HUES48 (cell line): ENCODE results near the gene CLCA1.

Experiments used
- H3K27ac ChIP-seq: one replicate; pipeline ENCODE4 v1.7.0; 2013; ENCODE audit warnings: low read depth, low read length, inconsistent platforms
- H3K27me3 ChIP-seq: 2 replicates; pipeline ENCODE4 v1.6.1; 2013; ENCODE audit warnings: mild to moderate bottlenecking, low read length; ENCODE audit not compliant: control insufficient read depth, insufficient read depth
- H3K36me3 ChIP-seq: 2 replicates; pipeline ENCODE4 v1.6.1; 2013; ENCODE audit warnings: low read length; ENCODE audit not compliant: control insufficient read depth, insufficient read depth
- H3K4me1 ChIP-seq: 2 replicates; pipeline ENCODE4 v1.6.1; 2013; ENCODE audit warnings: mild to moderate bottlenecking, low read length; ENCODE audit not compliant: control insufficient read depth, insufficient read depth
- H3K4me3 ChIP-seq: 2 replicates; pipeline ENCODE4 v1.5.1; 2013; ENCODE audit warnings: mild to moderate bottlenecking, low read depth, low read length
- H3K9ac ChIP-seq: 2 replicates; pipeline ENCODE4 v1.6.1; 2013; ENCODE audit warnings: mild to moderate bottlenecking, low read depth, low read length, moderate library complexity
- H3K9me3 ChIP-seq: 2 replicates; pipeline ENCODE4 v1.6.1; 2013; ENCODE audit warnings: low read length; ENCODE audit not compliant: control insufficient read depth, insufficient read depth

The CLCA1 gene, protein sequence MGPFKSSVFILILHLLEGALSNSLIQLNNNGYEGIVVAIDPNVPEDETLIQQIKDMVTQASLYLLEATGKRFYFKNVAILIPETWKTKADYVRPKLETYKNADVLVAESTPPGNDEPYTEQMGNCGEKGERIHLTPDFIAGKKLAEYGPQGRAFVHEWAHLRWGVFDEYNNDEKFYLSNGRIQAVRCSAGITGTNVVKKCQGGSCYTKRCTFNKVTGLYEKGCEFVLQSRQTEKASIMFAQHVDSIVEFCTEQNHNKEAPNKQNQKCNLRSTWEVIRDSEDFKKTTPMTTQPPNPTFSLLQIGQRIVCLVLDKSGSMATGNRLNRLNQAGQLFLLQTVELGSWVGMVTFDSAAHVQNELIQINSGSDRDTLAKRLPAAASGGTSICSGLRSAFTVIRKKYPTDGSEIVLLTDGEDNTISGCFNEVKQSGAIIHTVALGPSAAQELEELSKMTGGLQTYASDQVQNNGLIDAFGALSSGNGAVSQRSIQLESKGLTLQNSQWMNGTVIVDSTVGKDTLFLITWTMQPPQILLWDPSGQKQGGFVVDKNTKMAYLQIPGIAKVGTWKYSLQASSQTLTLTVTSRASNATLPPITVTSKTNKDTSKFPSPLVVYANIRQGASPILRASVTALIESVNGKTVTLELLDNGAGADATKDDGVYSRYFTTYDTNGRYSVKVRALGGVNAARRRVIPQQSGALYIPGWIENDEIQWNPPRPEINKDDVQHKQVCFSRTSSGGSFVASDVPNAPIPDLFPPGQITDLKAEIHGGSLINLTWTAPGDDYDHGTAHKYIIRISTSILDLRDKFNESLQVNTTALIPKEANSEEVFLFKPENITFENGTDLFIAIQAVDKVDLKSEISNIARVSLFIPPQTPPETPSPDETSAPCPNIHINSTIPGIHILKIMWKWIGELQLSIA

DNA sequence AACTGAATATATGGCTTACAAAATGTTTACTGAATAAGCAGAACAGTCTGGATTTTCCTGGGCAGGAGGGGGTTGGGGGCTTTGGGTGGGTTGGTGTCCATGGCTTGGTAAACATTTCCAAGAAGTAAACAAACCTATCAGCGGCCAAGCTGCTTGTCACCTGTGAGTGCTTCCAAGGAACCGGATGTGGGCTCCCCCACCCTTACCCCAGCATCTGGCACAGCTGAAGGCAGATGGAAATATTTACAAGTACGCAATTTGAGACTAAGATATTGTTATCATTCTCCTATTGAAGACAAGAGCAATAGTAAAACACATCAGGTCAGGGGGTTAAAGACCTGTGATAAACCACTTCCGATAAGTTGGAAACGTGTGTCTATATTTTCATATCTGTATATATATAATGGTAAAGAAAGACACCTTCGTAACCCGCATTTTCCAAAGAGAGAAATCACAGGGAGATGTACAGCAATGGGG is at the start of gene CLCA1:
Gene CLCA1 (plus strand): TSS at position 427 of the 477 bp plus-strand sequence. CDS start 45 bp downstream, at position 472.
- no peaks in the 10 kb centered on the region for H3K27me3 ChIP-seq
- no peak within 1 kb of the TSS for H3K27ac ChIP-seq
- no peaks in the 10 kb centered on the region; the same call in 1 of the 2 replicates for H3K4me1 ChIP-seq
- H3K9ac ChIP-seq = no peak within 1 kb of the TSS
- no peaks in the 10 kb centered on the region for H3K36me3 ChIP-seq
- no peak within 1 kb of the TSS for H3K4me3 ChIP-seq
- H3K9me3 ChIP-seq = no peaks in the 10 kb centered on the region

- no peak overlapping the region for H3K27ac ChIP-seq
- H3K9me3 ChIP-seq = no peaks in the 10 kb centered on the region
- no peak overlapping the region for H3K9ac ChIP-seq
- H3K4me3 ChIP-seq = no peak overlapping the region
- no peaks in the 10 kb centered on the region for H3K4me1 ChIP-seq
- H3K36me3 ChIP-seq = no peaks in the 10 kb centered on the region
- no peaks in the 10 kb centered on the region for H3K27me3 ChIP-seq
Measured at GRCh38 chr1:86419277-86419903, 49.3 kb upstream of the CLCA1 start.

- H3K4me3 ChIP-seq = no peak overlapping the region
- no peak overlapping the region for H3K9ac ChIP-seq
- no peaks in the 10 kb centered on the region for H3K36me3 ChIP-seq
- no peak overlapping the region for H3K27ac ChIP-seq
- no peaks in the 10 kb centered on the region for H3K4me1 ChIP-seq
- no peaks in the 10 kb centered on the region for H3K9me3 ChIP-seq
- H3K27me3 ChIP-seq = no peaks in the 10 kb centered on the region
Measured at GRCh38 chr1:86421601-86422280, 47.0 kb upstream of the CLCA1 start.

GRCh38 chr1:86423473-86423872 is 45.3 kb upstream of the CLCA1 start:
- no peak overlapping the region for H3K27ac ChIP-seq
- H3K27me3 ChIP-seq = no peaks in the 10 kb centered on the region
- H3K4me3 ChIP-seq = no peak overlapping the region

GRCh38 chr1:86423873-86424272 is 44.9 kb upstream of the CLCA1 start, which contains the start of gene CLCA2:
Gene CLCA2, plus strand, starts transcription at chr1:86424171. Its CDS starts 77 bp downstream, at chr1:86424248.
- Histone ChIP-seq H3K4me1 (no peaks in the 10 kb centered on the region), H3K9me3 (no peaks in the 10 kb centered on the region), H3K27me3 (no peaks in the 10 kb centered on the region), H3K9ac (no peak within 1 kb of the TSS), H3K27ac (no peak within 1 kb of the TSS), H3K4me3 (no peak within 1 kb of the TSS), H3K36me3 (no peaks in the 10 kb centered on the region)

More at GRCh38 chr1:86423473-86423872, 45.3 kb upstream of the CLCA1 start:
- H3K36me3 ChIP-seq = no peaks in the 10 kb centered on the region
- H3K4me1 ChIP-seq = no peaks in the 10 kb centered on the region
- H3K9ac ChIP-seq = no peak overlapping the region
- no peaks in the 10 kb centered on the region for H3K9me3 ChIP-seq

DNA sequence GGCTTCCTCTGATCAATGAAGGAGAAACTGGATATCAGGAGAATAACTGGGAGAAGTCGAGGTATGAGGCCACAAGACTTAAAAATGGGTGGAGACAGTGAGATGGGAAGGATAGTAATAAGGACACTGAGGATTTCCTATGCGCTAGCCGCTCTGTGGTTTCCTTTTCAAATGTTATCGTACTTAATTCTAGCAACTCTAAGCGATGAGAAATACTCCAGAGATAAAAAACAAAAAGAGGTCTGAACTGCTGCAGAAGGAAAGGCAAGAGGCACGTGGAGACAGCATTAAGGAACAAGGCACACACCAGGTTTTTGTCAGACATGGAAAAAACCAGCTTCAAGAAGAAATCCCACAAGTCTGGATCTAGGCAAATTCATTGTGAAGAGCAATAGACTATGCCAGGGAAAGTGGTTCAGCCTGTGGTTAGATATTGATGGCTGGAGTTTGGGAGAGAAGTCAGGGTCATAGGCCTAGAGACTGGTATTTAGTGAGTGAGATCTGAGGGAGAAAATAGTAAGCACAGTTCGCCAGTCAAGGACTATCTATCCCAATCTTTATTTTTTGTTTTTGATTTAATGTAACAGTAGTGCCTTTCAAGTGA is 39.5 kb upstream of the CLCA1 start:
- no peak overlapping the region for H3K4me3 ChIP-seq
- no peaks in the 10 kb centered on the region for H3K27me3 ChIP-seq
- no peaks in the 10 kb centered on the region for H3K9me3 ChIP-seq
- H3K9ac ChIP-seq = no peak overlapping the region
- no peaks in the 10 kb centered on the region for H3K36me3 ChIP-seq
- no peaks in the 10 kb centered on the region for H3K4me1 ChIP-seq
- no peak overlapping the region for H3K27ac ChIP-seq

- no peaks in the 10 kb centered on the region for H3K36me3 ChIP-seq
- no peaks in the 10 kb centered on the region for H3K27me3 ChIP-seq
- no peak overlapping the region for H3K4me3 ChIP-seq
- no peaks in the 10 kb centered on the region for H3K4me1 ChIP-seq
- H3K27ac ChIP-seq = no peak overlapping the region
- H3K9ac ChIP-seq = no peak overlapping the region
- H3K9me3 ChIP-seq = no peaks in the 10 kb centered on the region
Measured at GRCh38 chr1:86429835-86430234, 38.9 kb upstream of the CLCA1 start.

DNA sequence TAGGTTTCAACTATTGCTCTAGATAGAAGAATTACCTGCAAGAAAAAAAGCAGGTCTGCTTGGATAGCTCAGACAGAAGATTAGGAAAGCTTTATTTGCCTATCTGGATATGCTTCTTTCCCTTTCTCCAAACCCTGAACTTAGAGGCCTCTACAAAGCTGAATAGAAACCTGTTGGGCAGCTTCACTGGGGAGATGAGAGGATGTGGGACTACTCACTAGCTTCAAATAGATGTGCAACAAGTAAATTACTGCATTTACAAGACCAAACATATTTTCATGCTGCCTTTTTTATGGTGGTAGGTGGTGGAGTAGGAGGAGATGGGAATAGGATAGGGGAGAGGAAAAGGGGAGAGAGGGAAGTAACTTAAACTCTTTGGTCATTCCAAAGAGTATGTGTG is 38.4 kb upstream of the CLCA1 start:
- no peaks in the 10 kb centered on the region for H3K36me3 ChIP-seq
- no peak overlapping the region for H3K27ac ChIP-seq
- H3K27me3 ChIP-seq = no peaks in the 10 kb centered on the region
- H3K4me1 ChIP-seq = no peaks in the 10 kb centered on the region
- H3K9ac ChIP-seq = no peak overlapping the region
- no peaks in the 10 kb centered on the region for H3K9me3 ChIP-seq
- no peak overlapping the region for H3K4me3 ChIP-seq

DNA sequence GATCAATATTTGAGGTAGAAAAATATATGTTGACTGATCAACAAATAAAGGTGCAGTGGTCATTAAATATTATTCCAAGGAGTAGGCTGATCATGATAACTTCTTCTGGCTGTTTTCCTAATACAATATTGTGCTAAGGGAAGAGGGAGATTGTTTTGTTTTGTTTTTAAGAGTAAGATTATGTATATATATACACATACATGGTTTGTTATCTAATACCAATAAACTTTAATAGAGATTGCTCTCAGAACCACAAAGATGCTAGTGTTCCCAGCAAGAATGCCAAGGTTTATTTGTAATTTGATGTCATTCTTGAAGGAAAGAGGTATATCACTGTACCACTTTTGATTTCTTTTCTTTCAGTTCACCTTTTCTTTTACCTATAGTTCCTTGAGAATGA is 34.7 kb upstream of the CLCA1 start:
- Histone ChIP-seq H3K27ac (no peak overlapping the region), H3K27me3 (no peaks in the 10 kb centered on the region), H3K9ac (no peak overlapping the region), H3K9me3 (no peaks in the 10 kb centered on the region), H3K4me3 (no peak overlapping the region), H3K4me1 (no peaks in the 10 kb centered on the region), H3K36me3 (no peaks in the 10 kb centered on the region)

- Histone ChIP-seq H3K4me3 (no peak overlapping the region), H3K4me1 (no peaks in the 10 kb centered on the region), H3K9ac (no peak overlapping the region), H3K27me3 (no peaks in the 10 kb centered on the region), H3K27ac (no peak overlapping the region), H3K9me3 (no peaks in the 10 kb centered on the region), H3K36me3 (no peaks in the 10 kb centered on the region)
Measured at GRCh38 chr1:86435327-86435726, 33.4 kb upstream of the CLCA1 start.
